SU-DHL-6 (cell line): Measurements from ENCODE around the gene WFIKKN1.

ENCODE experiments used
- H2AFZ ChIP-seq: fragments of 200-600 bp; sonication (generic); 2 replicates; pipeline ENCODE4 v1.6.1; 2014; ENCODE audit warnings: low read depth, mild to moderate bottlenecking, moderate library complexity, mixed read lengths, antibody characterized with exemption, low read length; ENCODE audit not compliant: severe bottlenecking
- H3F3A ChIP-seq: fragments of 200-600 bp; shearing (Covaris generic); 2 replicates; pipeline ENCODE4 v1.6.0; 2016; ENCODE audit warnings: antibody characterized with exemption, mild to moderate bottlenecking; ENCODE audit not compliant: insufficient read depth
- H3K27ac ChIP-seq: fragments of 200-600 bp; sonication (generic); 2 replicates; pipeline ENCODE4 v1.5.1; 2016; ENCODE audit warnings: low read depth, mild to moderate bottlenecking, low read length, moderate library complexity, mixed read lengths
- H3K27me3 ChIP-seq: fragments of 200-600 bp; sonication (generic), shearing (Covaris generic); 2 replicates; pipeline ENCODE4 v1.6.0; 2014; ENCODE audit warnings: mild to moderate bottlenecking, low read length
- H3K36me3 ChIP-seq: fragments of 200-600 bp; sonication (generic); 2 replicates; pipeline ENCODE4 v1.6.1; 2014; ENCODE audit warnings: mild to moderate bottlenecking, low read length, mixed read lengths
- H3K4me2 ChIP-seq: fragments of 300-600, 200-600 bp; shearing (Covaris generic), sonication (generic); 2 replicates; pipeline ENCODE4 v1.6.0; 2014; ENCODE audit warnings: low read length, low read depth, mild to moderate bottlenecking; ENCODE audit not compliant: poor library complexity, severe bottlenecking
- H3K4me3 ChIP-seq: fragments of 200-600 bp; sonication (generic); 2 replicates; pipeline ENCODE4 v1.5.1; 2014; ENCODE audit warnings: antibody characterized with exemption, low read length, mild to moderate bottlenecking, mixed read lengths; ENCODE audit not compliant: insufficient read depth, poor library complexity, severe bottlenecking
- H3K79me2 ChIP-seq: fragments of 200-600 bp; sonication (generic); 2 replicates; pipeline ENCODE4 v1.6.1; 2014; ENCODE audit warnings: mild to moderate bottlenecking, low read length, moderate library complexity; ENCODE audit not compliant: insufficient read depth
- H3K9ac ChIP-seq: fragments of 200-600 bp; sonication (generic); 2 replicates; pipeline ENCODE4 v1.7.0; 2014; ENCODE audit warnings: mild to moderate bottlenecking, low read length
- H3K9me2 ChIP-seq: fragments of 200-600 bp; sonication (generic); replicated peaks from 2 replicates; pipeline ENCODE4 v1.6.1; 2014; ENCODE audit warnings: low read length; ENCODE audit not compliant: insufficient read depth
- H3K9me3 ChIP-seq: fragments of 200-600 bp; sonication (generic); 2 replicates; pipeline ENCODE4 v1.6.1; 2014; ENCODE audit warnings: low read length, mixed read lengths; ENCODE audit not compliant: insufficient read depth
- H4K20me1 ChIP-seq: fragments of 200-600 bp; sonication (generic); 2 replicates; pipeline ENCODE4 v1.6.1; 2014; ENCODE audit warnings: low read depth, mild to moderate bottlenecking, antibody characterized with exemption, low read length, moderate library complexity, mixed read lengths
- CTCF ChIP-seq: fragments of 200-600 bp; sonication (generic); IDR thresholded peaks from one replicate; pipeline ENCODE4 v1.5.1; 2017; ENCODE audit warnings: antibody characterized with exemption, mild to moderate bottlenecking, low read length, moderate library complexity; ENCODE audit not compliant: insufficient read depth, poor library complexity, severe bottlenecking
- EZH2phosphoT487 ChIP-seq: fragments of 200-600 bp; sonication (generic), shearing (Covaris generic); conservative IDR thresholded peaks from 2 replicates; pipeline ENCODE4 v1.6.1; 2018; ENCODE audit warnings: mild to moderate bottlenecking, antibody characterized with exemption, low read length, moderate library complexity, mixed read lengths

The WFIKKN1 gene

GRCh38 chr16:629185-629832 is 1.5 kb upstream of the WFIKKN1 start:
- H3K27ac ChIP-seq: no peak overlapping the region

GRCh38 chr16:629833-630248 is 944 bp upstream of the WFIKKN1 start:
- H3K27me3 ChIP-seq: no peaks in the 10 kb centered on the region
- TF ChIP-seq CTCF: no peak
- TF ChIP-seq EZH2phosphoT487: no peak
- H2AFZ ChIP-seq: no peak overlapping the region
- H3K9me2 ChIP-seq: no peaks in the 10 kb centered on the region
- H3K79me2 ChIP-seq: no peaks in the 10 kb centered on the region
- H3K9ac ChIP-seq: no peak overlapping the region
- no peaks in the 10 kb centered on the region for H3K9me3 ChIP-seq
- no peaks in the 10 kb centered on the region for H4K20me1 ChIP-seq
- no peak overlapping the region for H3K4me2 ChIP-seq
- no peak overlapping the region for H3K27ac ChIP-seq
- no peaks in the 10 kb centered on the region for H3K36me3 ChIP-seq
- no peaks in the 10 kb centered on the region for H3F3A ChIP-seq
- no peak overlapping the region for H3K4me3 ChIP-seq

More at GRCh38 chr16:629185-629832, 1.5 kb upstream of the WFIKKN1 start:
- TF ChIP-seq CTCF (no peak), EZH2phosphoT487 (no peak)
- H3K4me3 ChIP-seq: no peak overlapping the region
- no peaks in the 10 kb centered on the region for H3K27me3 ChIP-seq
- H3F3A ChIP-seq: no peaks in the 10 kb centered on the region
- H3K4me2 ChIP-seq: no peak overlapping the region
- no peaks in the 10 kb centered on the region for H3K36me3 ChIP-seq
- no peaks in the 10 kb centered on the region for H3K9me2 ChIP-seq
- no peaks in the 10 kb centered on the region for H4K20me1 ChIP-seq
- no peaks in the 10 kb centered on the region for H3K9me3 ChIP-seq
- H3K79me2 ChIP-seq: no peaks in the 10 kb centered on the region
- H3K9ac ChIP-seq: no peak overlapping the region
- H2AFZ ChIP-seq: no peak overlapping the region

- no peak for TF ChIP-seq CTCF
- no peak for TF ChIP-seq EZH2phosphoT487
- no peak overlapping the region for H3K9ac ChIP-seq
Measured at GRCh38 chr16:630249-630814, 453 bp upstream of the WFIKKN1 start.

More at GRCh38 chr16:630249-630814, 453 bp upstream of the WFIKKN1 start:
- H3K36me3 ChIP-seq: no peaks in the 10 kb centered on the region
- no peaks in the 10 kb centered on the region for H3K27me3 ChIP-seq
- H3K79me2 ChIP-seq: no peaks in the 10 kb centered on the region
- H3K9me2 ChIP-seq: no peaks in the 10 kb centered on the region
- no peak overlapping the region for H3K4me2 ChIP-seq
- H3F3A ChIP-seq: no peaks in the 10 kb centered on the region
- H4K20me1 ChIP-seq: no peaks in the 10 kb centered on the region
- no peak overlapping the region for H2AFZ ChIP-seq
- no peaks in the 10 kb centered on the region for H3K9me3 ChIP-seq
- no peak overlapping the region for H3K27ac ChIP-seq
- H3K4me3 ChIP-seq: no peak overlapping the region
